Vagina (tissue), 2 donors: Measurements from ENCODE around the gene KNDC1.

ENCODE experiments used
- CTCF ChIP-seq, 3 experiments: fragments of 450-650 bp in 2 of 3; fragments of 200-600 bp in 1 of 3; sonication (generic) in 1 of 3; IDR thresholded peaks; one replicate each; pipeline ENCODE4 v1.5.1; 2017 to 2019; ENCODE audit warnings: antibody characterized with exemption in 3 of 3, mild to moderate bottlenecking in 2 of 3, moderate library complexity in 2 of 3
- POLR2A ChIP-seq, 2 donors: fragments of 450-650 bp; IDR thresholded peaks; one replicate each; pipeline ENCODE4 v1.6.1; 2017; ENCODE audit warnings: antibody characterized with exemption in 2 of 2, mild to moderate bottlenecking in 2 of 2, moderate library complexity in 2 of 2

GRCh38 chr10:133133471-133134231, 26.4 kb upstream of the KNDC1 start:
- TF ChIP-seq POLR2A (IDR thresholded peaks at IDR 0.05) (no peak), CTCF (IDR thresholded peaks at IDR 0.05) (no peak)
